WI38 (cell line): ENCODE data around the gene CADM4.

Source experiments
- H3K4me3 ChIP-seq: 2 replicates; pipeline ENCODE4 v1.5.1; 2011; ENCODE audit warnings: low read depth, mild to moderate bottlenecking, control low read depth, low read length
- CTCF ChIP-seq: IDR thresholded peaks from 2 replicates; pipeline ENCODE4 v1.5.1; 2012; ENCODE audit warnings: low read depth, mild to moderate bottlenecking, control low read depth, low read length

Gene CADM4

GRCh38 chr19:43575955-43576878 is 63.4 kb downstream of the CADM4 start:
- H3K4me3 ChIP-seq = peak overlapping the region; percentile 95
- no peak for TF ChIP-seq CTCF

GRCh38 chr19:43575156-43575950 is 64.3 kb downstream of the CADM4 start, which contains the start of the genes PINLYP and XRCC1:
PINLYP (plus strand) TSS chr19:43575801; CDS start chr19:43577192, 1,391 bp downstream.
XRCC1 (minus strand) TSS chr19:43575527; CDS start chr19:43575458, 69 bp downstream.
- H3K4me3 ChIP-seq = peak within 1 kb of the TSS; percentile 95
- TF ChIP-seq CTCF = no peak

- peak overlapping the region; percentile 95 for H3K4me3 ChIP-seq
- no peak for TF ChIP-seq CTCF
Measured at GRCh38 chr19:43574424-43575155, 65.1 kb downstream of the CADM4 start.
